ENCODE measurements around the gene SLC17A3. TPM values are rescaled to one million over a fixed set of nuclear protein-coding genes. Genes with fewer than 3 reads are reported as not detected.

The SLC17A3 gene
- total RNA-seq, 1 experiment from 2014 or later, result not detected

- Histone ChIP-seq H3K27ac (ENCODE audit: low read depth, low read length) (no peak overlapping the region), H4K20me1 (ENCODE audit: insufficient read depth) (no peaks in the 10 kb centered on the region), H2AFZ (ENCODE audit: low read depth, low read length, poor library complexity, severe bottlenecking) (no peak overlapping the region), H3K27me3 (ENCODE audit: insufficient read depth, low read length) (no peaks in the 10 kb centered on the region), H3K9me3 (ENCODE audit: control insufficient read depth in 1 of 2, insufficient read depth in 1 of 2, low read depth in 1 of 2, low read length in 2 of 2) (no peaks in the 10 kb centered on the region), H3K4me2 (ENCODE audit: low read length) (no peak overlapping the region), H3K36me3 (ENCODE audit: control insufficient read depth in 1 of 2, insufficient read depth in 2 of 2, low read length in 2 of 2) (no peaks in the 10 kb centered on the region), H3K79me2 (ENCODE audit: insufficient read depth, low read length) (no peaks in the 10 kb centered on the region), H3K9ac (ENCODE audit: low read length) (no peak overlapping the region), H3K4me1 (ENCODE audit: control insufficient read depth in 1 of 2, insufficient read depth in 2 of 2, low read length in 2 of 2) (no peaks in the 10 kb centered on the region), H3K9me2 (ENCODE audit: insufficient read depth) (no peaks in the 10 kb centered on the region), H3K4me3 (replicated peaks in 1 of 2; ENCODE audit: low read depth in 1 of 2, low read length in 2 of 2) (no peak overlapping the region)
- ChIA-PET POLR2A (no interaction called here), RAD21 (ENCODE audit: low non-redundant PET in 1 of 2, low total read pairs in 2 of 2, uncharacterized antibody in 2 of 2, unreplicated experiment in 2 of 2) (no interaction called here), CTCF (no interaction called here)
- ATAC-seq (no peak), DNase-seq (ENCODE audit: low read depth, low spot score) (no peak)
- TF ChIP-seq SRF (IDR thresholded peaks at IDR 0.05; ENCODE audit: low read depth) (no peak), ZBTB33 (IDR thresholded peaks at IDR 0.05; ENCODE audit: extremely low read depth, insufficient replicate concordance, low read length) (no peak), TCF7L2 (IDR thresholded peaks at IDR 0.05; ENCODE audit: borderline replicate concordance, extremely low read depth, insufficient read depth, insufficient read length) (no peak), YY1 (IDR thresholded peaks at IDR 0.05; ENCODE audit: extremely low read depth, insufficient replicate concordance, low read depth, low read length) (no peak), ELF1 (IDR thresholded peaks at IDR 0.05; ENCODE audit: borderline replicate concordance, low read depth) (no peak), JUND (IDR thresholded peaks at IDR 0.05) (no peak), ZFX (IDR thresholded peaks at IDR 0.05) (no peak), FOSL1 (IDR thresholded peaks at IDR 0.05; ENCODE audit: low read depth) (no peak), EZH2phosphoT487 (IDR thresholded peaks at IDR 0.05; ENCODE audit: borderline replicate concordance) (no peak), CBX3 (IDR thresholded peaks at IDR 0.05; ENCODE audit: low read depth) (no peak)
- TF ChIP-seq, protein P1, sequence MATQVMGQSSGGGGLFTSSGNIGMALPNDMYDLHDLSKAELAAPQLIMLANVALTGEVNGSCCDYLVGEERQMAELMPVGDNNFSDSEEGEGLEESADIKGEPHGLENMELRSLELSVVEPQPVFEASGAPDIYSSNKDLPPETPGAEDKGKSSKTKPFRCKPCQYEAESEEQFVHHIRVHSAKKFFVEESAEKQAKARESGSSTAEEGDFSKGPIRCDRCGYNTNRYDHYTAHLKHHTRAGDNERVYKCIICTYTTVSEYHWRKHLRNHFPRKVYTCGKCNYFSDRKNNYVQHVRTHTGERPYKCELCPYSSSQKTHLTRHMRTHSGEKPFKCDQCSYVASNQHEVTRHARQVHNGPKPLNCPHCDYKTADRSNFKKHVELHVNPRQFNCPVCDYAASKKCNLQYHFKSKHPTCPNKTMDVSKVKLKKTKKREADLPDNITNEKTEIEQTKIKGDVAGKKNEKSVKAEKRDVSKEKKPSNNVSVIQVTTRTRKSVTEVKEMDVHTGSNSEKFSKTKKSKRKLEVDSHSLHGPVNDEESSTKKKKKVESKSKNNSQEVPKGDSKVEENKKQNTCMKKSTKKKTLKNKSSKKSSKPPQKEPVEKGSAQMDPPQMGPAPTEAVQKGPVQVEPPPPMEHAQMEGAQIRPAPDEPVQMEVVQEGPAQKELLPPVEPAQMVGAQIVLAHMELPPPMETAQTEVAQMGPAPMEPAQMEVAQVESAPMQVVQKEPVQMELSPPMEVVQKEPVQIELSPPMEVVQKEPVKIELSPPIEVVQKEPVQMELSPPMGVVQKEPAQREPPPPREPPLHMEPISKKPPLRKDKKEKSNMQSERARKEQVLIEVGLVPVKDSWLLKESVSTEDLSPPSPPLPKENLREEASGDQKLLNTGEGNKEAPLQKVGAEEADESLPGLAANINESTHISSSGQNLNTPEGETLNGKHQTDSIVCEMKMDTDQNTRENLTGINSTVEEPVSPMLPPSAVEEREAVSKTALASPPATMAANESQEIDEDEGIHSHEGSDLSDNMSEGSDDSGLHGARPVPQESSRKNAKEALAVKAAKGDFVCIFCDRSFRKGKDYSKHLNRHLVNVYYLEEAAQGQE (IDR thresholded peaks at IDR 0.05; ENCODE audit: low read depth), result no peak
- TF ChIP-seq, protein P2, sequence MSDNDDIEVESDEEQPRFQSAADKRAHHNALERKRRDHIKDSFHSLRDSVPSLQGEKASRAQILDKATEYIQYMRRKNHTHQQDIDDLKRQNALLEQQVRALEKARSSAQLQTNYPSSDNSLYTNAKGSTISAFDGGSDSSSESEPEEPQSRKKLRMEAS (IDR thresholded peaks at IDR 0.05), result no peak
- BruUV-seq (replicated peaks), result no TSS peak
- intact Hi-C loops (cut with micrococcal nuclease), result no loop called here
Observed at GRCh38 chr6:25919657-25920056, 45.6 kb upstream of the SLC17A3 start.
